Stimulated activated CD8-positive, alpha-beta memory T cell treated with anti-CD3 and anti-CD28 coated beads, Interleukin-7, amount 100 ng/mL, for 1 hour (primary cell): ENCODE measurements around the gene CST11.
"Not testable (repeated sequence)": the region's sequence is repeated elsewhere in the genome, so short reads cannot be mapped to it uniquely, and the experiment has no call there.

Source experiments
- DNase-seq, 2 donors: peaks; one replicate each; pipeline ENCODE4 v3.0.0-alpha.2; 2020; ENCODE audit warnings: low read depth in 2 of 2

Gene CST11, protein sequence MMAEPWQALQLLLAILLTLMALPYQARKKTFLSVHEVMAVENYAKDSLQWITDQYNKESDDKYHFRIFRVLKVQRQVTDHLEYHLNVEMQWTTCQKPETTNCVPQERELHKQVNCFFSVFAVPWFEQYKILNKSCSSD

DNA sequence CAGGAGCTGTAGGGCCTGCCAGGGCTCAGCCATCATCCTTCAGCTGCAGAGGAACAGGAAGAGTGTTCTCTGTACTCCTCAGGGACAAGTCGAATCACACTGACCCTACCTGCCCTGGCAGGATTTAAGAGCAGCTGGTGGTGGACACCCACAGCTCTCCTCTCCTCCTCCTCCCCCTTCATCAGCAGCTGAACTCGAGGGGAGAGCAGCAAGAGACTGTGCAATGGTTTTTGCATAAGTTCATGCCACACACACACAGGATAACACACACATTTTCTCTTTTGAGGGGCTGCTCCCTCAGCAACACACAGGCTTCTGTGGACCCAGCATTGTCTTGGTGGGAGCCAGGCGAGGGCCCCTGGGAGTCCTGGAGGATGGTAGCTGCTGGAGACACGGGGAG, at the start of gene CST11:
Gene CST11, minus strand, starts transcription at position 101 of the 400 bp plus-strand sequence. Its CDS starts 65 bp downstream, at position 36.
- no peak for DNase-seq

DNA sequence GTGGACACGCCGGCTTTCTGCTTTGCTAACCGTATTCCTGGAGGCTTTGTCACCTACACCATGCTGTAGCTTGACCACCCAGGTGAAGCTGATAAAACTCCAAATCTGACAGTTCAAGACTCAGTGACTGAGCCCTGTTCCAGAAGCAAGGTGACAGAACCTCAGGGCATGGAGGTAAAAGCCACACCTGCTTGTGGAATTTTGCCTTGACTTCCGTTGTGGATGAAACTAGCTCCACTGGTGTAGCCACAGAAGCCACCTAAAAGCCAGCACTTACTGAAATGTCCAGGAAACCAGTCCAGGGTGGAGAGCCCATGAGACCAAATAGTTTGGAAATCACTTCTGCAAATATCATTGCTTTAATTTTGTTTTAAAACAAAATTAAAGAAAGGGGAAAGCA, 49.2 kb upstream of the CST11 start:
- DNase-seq, result no peak

DNA sequence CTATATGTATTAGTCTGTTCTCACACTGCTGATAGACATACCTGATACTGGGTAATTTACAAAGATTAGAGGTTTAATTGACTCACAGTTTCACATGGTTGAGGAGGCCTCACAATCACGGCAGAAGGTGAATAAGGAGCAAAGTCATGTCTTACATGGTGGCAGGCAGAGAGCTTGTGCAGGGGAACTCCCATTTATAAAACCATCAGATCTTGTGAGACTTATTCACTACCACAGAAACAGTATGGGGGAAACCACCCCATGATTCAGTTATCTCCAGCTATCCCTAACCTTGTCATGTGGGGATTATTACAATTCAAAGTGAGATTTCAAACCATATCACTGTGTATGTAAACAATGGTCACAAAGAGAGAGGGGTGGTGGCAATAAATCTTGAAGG, 44.9 kb upstream of the CST11 start:
- DNase-seq, result no peak

DNA sequence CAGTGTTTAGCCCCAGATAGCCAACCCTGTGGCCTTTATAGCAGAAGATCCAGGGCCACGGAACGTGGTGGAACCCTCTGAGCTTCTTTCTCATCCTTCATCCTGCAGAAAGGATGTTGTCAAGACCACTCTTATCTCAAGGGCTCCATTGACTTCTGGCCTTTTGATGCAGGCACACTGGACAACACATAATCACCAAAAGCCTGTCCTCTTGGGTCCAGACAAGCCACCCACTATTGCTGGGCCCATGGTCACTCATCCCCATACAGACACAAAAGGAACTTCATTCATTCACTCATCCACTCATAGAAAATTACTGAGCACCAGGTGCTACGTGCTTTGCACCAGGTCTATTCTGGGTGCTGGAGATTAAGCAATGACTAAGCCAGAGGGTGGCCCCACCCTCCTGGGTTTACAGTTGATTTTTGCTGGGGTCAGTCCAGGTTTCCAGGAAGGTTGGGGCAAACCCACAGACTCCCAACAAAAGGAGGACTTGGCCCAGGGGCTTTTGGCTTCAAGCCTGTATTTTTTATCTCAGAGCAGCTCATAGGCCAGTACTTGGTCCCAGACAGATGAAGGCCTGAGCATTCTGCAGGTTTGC, 40.6 kb upstream of the CST11 start:
- DNase-seq, result no peak

DNA sequence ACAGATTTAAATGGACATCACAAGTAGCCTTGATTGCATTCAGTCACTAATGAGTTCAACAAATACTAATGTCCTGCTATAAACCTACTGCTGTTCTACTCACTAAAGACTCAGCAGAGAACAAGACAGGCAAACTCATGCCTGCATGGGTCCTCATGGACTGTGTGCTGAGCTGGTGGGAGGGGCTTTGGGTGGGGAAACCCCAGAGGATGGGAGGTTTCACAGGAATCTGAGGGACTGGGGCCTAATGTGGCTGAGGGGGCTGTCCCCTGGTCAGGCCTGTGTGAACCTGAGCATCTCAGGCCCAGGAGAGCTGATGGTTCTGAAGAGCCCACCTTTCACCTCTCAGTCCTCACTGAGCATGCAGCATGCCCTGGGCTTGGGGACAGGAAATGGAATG, 39.6 kb upstream of the CST11 start:
- DNase-seq, result no peak

DNA sequence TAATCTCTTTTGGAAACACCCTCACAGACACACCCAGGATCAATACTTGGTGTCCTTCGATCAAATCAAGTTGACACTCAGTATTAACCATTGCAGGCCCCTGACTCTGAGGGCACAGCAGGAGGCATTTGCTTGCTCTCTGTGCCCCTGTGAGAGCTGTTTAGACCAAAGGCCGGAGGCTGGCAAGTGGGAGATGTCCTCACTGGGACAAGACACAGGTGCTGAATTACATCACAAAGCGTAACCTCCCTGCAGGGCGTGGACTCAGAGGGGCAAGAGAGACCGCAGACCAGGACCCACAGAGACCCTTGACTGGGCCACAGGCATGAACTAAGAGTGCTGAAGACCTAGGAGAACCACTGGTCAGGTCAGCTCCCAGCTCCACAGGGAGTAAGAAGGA, 38.1 kb upstream of the CST11 start, which contains the start of gene CST8:
Gene CST8, plus strand, starts transcription at position 301 of the 400 bp plus-strand sequence. CDS start 551 bp downstream, outside the sequence.
- no peak for DNase-seq

DNA sequence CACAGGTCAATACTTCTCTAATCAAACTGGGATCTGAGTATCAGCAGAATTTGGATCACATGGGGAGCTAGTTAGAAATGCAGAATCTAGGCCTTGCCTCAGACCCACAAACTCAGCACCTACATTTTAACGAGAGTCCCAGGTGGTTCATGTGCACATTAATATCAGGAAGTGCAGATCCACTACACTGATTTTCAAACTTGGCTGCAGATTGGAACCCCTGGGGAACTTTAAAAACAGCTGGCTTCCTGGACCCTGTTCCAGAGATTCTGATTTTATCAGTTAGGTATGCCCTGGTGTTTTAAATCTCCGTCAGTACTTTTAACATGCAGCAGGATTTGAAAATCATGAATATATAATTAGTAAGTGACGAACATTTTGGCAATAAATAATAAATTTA, 36.3 kb upstream of the CST11 start:
- DNase-seq, result no peak

DNA sequence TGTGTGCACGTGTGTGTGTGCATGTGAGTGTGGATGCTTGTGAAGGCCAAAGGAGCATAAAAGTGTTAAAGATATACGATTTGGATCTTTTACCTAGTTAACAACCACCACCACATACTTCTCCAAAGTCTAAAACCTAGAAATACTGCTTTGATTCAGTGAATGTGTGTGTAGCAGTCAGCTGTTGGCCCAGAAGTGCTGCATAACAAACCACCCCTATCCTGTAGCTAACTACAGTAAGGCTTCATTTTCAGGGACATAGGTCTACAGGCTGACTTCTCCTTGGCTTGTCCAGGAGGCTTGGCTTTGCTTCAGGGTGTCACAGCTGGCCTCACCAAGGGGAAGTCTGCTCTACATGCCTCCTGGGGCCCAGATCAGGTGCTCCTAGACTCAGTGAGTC, 35.8 kb upstream of the CST11 start:
- DNase-seq, result no peak

DNA sequence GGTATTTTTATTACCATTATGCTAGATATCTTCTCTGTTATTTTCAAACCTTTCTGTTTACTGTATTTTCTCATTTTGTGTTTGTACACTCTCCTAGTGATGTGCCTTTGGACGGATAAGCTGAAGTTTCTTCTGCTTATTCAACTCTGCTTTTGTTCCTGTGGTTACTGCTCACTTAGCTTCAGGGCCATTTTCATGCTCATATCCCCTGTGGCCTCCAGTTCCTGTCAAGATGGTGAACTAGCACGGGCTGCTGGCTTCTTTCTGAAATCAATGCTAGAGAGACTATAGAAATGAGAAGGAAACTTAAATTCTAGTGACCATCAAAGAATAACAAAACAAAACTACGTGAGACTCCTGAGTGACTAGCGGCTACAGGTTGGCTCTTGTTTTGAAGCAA, 31.4 kb upstream of the CST11 start:
- DNase-seq, result no peak

DNA sequence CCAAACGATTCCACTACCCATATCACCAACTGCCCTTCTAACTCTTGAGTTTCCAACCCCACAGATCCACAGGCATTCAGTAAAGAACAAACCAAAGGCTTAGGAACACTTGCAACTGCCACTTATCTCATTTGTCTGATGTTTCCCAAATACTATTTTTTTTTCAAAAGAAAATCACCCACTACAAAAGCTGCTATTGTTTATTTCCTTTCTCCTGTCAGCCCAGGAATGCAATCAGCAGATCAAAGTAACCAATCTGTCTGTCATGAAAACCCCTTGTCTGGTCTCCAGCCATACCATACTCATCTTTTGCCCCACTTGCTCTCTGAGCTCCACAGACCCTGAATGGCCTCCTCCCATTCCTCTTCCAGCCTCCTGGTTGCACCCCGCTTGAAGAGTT, 29.5 kb upstream of the CST11 start:
- no peak for DNase-seq

DNA sequence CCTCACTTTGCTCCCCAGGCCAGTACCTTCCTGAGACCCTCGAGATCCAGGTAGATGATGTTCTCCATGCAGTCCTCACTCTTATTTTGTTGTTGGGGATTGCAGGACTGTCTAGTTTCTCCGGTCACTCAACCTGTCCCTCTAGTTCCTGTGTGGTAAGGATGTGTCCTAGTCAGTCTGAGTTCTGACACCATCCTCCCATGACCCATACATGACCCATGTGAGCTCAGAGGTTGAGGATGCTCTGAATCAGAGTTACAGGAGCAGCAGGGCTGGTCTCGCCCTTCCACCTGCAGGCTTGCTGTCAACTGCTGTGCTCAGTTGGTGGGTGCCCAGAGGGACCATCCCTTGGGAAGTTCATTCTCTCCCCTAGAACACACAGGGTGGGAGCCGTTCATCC, 26.4 kb upstream of the CST11 start:
- no peak for DNase-seq

DNA sequence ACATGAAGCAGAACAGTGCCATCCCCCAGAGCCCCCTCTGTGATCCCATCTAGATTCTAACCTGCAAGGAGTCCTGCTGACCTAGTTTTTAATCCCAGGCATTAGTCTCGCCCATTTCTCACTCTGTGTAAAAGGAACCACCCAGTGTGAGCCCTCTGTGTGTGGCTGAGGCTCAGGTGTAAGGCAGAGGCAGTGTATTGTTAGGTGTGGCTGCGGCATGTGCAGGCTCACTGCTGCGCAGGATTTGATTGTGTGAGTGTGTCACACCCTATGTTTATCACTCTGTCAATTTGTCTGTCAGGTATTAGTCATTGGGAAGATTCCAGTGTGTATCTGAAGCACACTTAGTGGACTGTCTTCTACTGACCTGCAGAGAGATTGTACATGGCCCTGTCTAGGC, 24.5 kb upstream of the CST11 start:
- no peak for DNase-seq

DNA sequence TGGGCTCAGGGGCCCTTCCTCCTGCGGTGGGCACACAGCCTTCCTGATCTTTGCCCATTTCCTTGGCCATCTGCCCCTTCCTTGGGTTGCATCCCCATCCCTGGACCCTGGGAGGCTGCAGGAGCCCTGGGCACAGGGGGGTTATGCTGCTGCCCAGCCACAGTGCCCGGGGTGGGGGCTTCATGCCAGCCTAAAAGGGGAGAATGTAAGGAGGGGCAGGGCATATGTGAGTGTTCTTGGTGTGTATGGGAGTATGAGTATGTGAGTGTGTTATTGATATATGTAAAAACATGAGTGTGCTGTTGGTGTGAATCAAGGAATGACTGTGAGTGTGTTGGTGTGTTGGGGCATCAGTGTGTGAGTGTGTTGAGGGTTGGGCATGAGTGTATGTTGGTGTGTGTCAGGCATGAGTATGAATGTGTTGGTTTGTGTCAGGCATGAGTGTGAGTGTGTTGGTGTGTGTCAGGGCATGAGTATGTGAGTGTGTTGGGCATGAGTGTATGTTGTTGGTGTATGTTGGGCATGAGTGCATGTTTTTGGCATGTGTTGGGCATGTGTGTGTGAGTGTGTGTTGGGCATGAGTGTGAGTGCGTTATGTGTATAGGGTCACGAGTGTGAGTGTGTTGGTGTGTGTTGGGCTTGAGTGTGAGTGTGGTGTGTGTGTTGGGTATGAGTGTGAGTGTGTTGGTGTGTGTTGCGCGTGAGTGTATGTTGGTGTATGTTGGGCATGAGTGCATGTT, 23.5 kb upstream of the CST11 start:
- DNase-seq, result no peak

DNA sequence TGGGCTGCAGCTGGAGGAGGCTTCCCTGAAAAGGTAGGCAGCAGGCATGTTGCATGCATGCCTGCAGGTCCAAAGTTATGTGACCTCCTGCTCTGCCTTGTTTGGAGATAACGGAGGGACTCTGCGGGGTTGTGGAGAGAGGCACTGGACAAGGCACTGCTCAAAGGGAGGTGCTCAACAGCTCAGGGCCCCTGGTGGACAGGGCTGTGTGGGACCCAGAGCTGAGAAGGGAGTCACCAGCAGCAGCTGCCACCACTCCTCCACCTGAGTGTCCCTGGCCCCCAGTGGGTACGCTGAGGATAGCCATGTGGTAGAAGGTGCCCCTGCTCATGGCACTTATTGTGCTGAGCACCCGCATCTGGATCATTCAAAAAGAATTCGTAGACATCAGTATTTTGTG, 22.7 kb upstream of the CST11 start:
- no peak for DNase-seq

DNA sequence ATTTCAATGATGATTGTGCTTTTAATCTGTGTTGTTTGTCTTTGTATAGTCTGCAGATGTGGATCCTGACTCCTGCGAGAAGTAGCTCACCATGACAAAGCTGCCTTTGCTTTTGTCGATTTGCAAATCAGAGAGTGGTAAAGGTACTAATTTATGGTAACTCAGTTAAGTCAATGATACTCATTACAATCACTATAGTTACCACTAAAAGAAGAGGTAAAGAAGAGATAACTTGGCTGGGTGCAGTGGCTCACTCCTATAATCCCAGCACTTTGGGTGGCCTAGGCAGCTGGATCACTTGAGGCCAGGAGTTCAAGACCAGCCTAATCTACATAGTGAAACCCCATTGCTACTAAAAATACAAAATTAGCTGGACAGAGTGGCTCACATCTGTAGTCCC, 20.6 kb upstream of the CST11 start:
- not testable (repeated sequence) for DNase-seq

DNA sequence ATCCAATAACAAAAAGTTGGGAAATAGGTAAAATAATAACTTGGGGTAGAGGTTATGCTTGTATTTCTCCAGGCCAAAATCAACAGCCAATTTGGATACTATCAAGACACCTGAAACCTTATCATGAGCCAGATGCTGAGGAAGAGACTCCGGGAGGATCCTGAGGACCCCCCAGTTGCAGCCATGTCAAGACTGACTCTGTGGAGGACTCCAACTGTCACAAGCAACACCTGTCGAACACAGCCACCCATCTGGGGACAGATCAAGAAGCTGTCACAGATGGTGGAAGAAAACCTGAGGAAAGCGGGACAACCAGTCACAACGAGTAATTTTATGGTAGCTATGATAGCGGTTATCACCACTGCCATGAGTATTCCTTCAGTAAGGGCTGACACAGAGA, 19.6 kb upstream of the CST11 start:
- DNase-seq, result not testable (repeated sequence)

DNA sequence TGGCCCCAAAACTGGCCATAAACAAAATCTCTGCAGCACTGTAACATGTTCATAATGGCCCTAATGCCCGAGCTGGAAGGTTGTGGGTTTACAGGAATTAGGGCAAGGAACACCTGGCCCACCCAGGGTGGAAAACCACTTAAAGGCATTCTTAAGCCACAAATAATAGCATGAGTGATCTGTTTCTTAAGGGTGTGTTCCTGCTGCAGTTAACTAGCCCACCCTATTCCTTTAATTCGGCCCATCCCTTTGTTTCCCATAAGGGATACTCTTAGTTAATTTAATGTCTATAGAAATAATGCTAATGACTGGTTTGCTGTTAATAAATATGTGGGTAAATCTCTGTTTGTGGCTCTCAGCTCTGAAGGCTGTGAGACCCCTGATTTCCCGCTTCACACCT, 14.3 kb upstream of the CST11 start:
- not testable (repeated sequence) for DNase-seq

DNA sequence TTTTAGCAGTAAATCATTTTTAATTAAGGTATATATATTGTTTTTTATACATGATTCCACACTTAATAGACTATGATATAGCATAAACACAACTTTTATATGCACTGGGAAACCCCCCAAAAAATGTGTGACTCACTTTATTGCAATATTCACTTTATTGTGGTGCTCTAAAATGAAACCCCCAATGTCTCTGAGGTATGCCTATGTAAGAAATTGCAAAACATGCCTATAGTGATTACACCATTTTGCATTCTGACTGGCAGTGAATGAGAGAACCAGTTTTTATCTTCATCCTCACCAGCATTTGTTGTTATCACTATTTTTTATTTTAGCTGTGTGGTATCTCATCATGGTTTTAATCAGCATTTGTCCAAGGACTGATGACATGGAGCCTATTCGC, 8.5 kb upstream of the CST11 start:
- no peak for DNase-seq

DNA sequence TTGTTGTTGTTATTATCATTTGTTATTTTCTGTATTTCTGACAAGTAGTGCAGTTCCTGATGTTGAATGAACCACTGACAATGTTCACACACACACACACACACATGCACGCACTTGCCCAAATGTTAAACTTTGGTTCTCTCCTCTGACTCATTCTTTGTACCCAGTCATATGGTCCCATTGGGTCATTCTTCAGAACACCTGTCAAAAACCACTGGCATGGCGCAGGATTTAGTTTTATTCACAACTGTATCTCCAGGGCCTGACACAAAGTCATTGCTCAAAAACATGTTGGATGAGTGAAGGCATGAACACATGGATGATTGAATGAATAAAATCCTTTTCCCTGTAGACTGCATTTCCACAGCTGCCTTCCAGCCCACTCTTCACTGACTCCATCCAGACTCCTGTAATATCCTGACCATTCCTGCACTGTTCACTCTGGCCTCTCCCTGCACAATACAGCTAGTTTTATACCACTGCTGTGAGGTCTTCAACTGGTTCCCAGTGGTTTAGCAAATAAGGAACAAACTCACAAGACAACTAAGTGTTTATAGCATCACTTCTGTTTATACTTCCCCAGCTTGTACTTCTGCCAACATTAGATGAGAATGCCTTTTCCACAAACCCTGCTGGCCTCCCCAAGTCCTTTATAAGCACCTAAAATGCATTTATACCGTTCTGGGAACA, 6.9 kb upstream of the CST11 start:
- DNase-seq, result no peak

DNA sequence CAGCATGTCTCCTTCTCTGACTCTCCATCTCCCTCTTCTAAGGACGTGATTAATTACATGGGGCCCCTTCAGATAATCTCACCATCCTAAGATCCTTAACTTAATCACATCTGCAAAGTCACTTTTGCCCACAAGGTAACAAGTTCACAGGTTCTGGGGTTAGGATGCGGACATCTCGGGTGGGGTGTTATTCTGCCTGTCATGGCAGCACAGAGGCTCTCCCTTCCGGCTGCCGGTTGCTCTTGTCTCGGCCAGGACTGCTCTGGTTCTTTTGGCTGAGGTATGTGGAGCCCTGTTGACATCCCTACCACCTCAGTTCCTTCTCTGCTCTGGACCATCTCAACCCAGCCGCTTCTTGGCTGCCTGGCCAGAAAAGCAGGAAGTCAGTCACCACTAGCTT, 4.2 kb upstream of the CST11 start:
- DNase-seq, result no peak

DNA sequence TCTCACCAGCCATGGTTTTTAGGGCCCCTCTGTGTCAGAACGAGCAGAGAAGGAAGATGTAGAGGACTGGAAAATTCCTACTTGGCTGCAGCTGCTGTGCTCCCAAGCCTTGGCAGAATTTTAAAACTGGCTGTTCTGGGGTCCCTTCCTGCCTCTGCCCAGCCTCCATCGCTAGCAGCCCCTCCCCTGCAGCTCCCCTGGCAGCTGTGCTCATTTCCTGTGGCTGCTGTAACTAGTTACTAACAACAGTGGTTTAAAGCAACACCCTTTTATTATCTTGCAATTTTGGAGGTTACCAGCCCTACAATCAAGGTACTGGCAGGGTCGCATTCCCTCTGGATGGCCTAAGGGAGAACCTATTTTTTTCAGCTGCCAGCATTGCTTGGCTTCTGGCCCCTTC, 3.7 kb upstream of the CST11 start:
- no peak for DNase-seq

DNA sequence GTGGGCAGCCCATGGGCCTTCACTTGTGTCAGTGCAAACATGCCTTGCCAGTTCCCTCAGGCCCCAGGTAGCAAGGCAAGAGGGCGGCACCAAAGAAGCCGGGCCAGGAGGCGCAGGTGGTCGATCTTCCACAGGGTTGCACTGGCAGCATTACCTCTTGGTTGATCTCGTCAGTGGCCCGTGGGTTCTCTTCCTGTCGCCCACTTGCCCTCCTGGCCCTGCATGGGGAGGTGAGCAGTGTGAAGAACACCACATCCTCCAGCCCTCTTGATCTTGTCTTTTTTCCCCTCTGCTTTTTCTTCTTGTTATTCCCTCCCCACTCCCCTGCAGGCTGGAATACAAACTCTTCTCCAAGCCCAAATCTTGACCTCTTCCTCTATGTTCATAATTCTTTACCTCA, 3.0 kb upstream of the CST11 start:
- DNase-seq, result no peak

DNA sequence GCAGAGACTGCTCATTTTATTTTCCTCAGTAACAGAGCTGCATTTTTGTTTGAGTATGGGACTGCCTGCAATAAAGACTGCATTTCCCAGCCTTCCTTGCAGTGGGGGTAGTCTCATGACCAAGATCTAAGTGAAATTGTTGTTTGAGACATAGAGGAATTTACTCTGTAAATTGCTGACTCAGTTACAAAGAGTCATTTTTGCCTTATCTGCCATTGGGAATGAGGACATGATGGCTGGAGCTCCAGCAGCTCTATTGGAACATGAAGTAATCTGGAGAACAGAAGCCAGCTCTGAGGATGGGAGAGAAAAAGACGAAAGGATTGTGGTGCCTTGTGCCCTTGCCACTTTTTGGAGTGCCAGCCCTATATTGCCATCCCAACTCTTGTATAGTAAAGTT, 2.1 kb upstream of the CST11 start:
- no peak for DNase-seq
